ENCODE data around the gene HSD11B1. TPM values are rescaled to one million over a fixed set of nuclear protein-coding genes. Genes with fewer than 3 reads are reported as not detected.

The HSD11B1 gene
- total RNA-seq, 1 experiment from 2014 or later = not detected

GRCh38 chr1:209667708-209668107, 36.9 kb upstream of the HSD11B1 start:
- TF ChIP-seq, protein P1, sequence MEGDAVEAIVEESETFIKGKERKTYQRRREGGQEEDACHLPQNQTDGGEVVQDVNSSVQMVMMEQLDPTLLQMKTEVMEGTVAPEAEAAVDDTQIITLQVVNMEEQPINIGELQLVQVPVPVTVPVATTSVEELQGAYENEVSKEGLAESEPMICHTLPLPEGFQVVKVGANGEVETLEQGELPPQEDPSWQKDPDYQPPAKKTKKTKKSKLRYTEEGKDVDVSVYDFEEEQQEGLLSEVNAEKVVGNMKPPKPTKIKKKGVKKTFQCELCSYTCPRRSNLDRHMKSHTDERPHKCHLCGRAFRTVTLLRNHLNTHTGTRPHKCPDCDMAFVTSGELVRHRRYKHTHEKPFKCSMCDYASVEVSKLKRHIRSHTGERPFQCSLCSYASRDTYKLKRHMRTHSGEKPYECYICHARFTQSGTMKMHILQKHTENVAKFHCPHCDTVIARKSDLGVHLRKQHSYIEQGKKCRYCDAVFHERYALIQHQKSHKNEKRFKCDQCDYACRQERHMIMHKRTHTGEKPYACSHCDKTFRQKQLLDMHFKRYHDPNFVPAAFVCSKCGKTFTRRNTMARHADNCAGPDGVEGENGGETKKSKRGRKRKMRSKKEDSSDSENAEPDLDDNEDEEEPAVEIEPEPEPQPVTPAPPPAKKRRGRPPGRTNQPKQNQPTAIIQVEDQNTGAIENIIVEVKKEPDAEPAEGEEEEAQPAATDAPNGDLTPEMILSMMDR (IDR thresholded peaks at IDR 0.05) = no peak
- TF ChIP-seq POLR2AphosphoS5 (IDR thresholded peaks at IDR 0.05; ENCODE audit: low read depth, low read length) (no peak), REST (IDR thresholded peaks at IDR 0.05; ENCODE audit: insufficient read depth in 1 of 2, low read depth in 2 of 2, low read length in 1 of 2) (no peak), SIN3A (IDR thresholded peaks at IDR 0.05; ENCODE audit: borderline replicate concordance, insufficient read depth, low read depth, low read length) (no peak), TCF7L2 (IDR thresholded peaks at IDR 0.05; ENCODE audit: low read depth, low read length) (no peak)
- no peak for ATAC-seq
- DNase-seq (ENCODE audit: low read depth, low spot score) = no peak
- POLR2A ChIA-PET = no interaction called here
- no peaks in the 10 kb centered on the region for H3K4me1 ChIP-seq (ENCODE audit: control insufficient read depth, insufficient read depth, low read length)
- H3K9me3 ChIP-seq (ENCODE audit: control insufficient read depth, insufficient read depth, low read depth, low read length) = no peaks in the 10 kb centered on the region
- H3K4me3 ChIP-seq (ENCODE audit: low read depth in 2 of 2, low read length in 2 of 2) = no peak overlapping the region
- CTCF ChIA-PET = no interaction called here
- intact Hi-C loops (cut with micrococcal nuclease; ENCODE audit: unreplicated experiment) = no loop called here
- H3K27me3 ChIP-seq (ENCODE audit: control insufficient read depth, insufficient read depth, low read length) = no peaks in the 10 kb centered on the region; the same call in 1 of the 2 replicates
- no peaks in the 10 kb centered on the region for H3K36me3 ChIP-seq (ENCODE audit: control insufficient read depth, insufficient read depth, low read length)
- H3K27ac ChIP-seq (ENCODE audit: low read length) = no peak overlapping the region
- BruUV-seq (replicated peaks) = no TSS peak
- in situ Hi-C loops (cut with HindIII; ENCODE audit: low pct_unique_long_range_greater_than_20kb, low sequenced_read_pairs) = no loop called here

DNA sequence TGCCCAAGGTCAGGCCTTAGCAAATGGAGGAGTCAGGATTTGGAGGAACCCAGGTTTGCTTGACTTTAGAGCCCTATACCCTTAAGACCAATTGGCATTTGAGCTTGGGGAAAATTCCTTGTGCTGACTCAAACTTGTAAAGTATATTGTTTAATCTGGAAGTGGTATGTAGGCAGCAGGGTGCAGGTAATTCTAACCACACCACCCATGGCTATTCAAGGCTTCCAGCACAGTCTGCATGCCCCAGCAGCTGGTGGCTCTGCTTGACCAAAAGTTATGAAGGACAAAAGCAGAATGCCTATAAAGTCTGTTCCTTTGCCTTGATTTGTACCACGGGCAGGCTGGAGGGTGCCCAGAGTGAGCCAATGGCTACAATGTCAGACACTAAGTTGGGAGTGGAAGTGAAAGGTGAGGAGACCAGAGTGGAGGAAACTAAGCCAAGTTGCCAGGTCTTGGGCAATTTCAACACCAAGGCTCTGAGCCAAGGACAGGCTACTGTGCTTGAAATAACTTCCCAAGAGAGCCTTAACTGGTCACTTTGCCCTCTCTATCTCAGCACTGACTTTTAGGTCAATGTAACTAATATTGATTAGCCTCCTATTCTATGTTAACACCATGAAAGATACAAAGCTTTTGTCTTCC, 34.1 kb upstream of the HSD11B1 start:
- Histone ChIP-seq H3K4me3 (ENCODE audit: low read depth in 2 of 2, low read length in 2 of 2) (no peak overlapping the region), H3K4me1 (ENCODE audit: control insufficient read depth, insufficient read depth, low read length) (no peaks in the 10 kb centered on the region), H3K27ac (ENCODE audit: low read length) (no peak overlapping the region), H3K9me3 (ENCODE audit: control insufficient read depth, insufficient read depth, low read depth, low read length) (no peaks in the 10 kb centered on the region), H3K36me3 (ENCODE audit: control insufficient read depth, insufficient read depth, low read length) (no peaks in the 10 kb centered on the region), H3K27me3 (ENCODE audit: control insufficient read depth, insufficient read depth, low read length) (peaks cover 8% of the 10 kb centered on the region)
- POLR2A ChIA-PET = no interaction called here
- in situ Hi-C loops (cut with HindIII; ENCODE audit: low pct_unique_long_range_greater_than_20kb, low sequenced_read_pairs) = no loop called here
- ATAC-seq (no peak), DNase-seq (ENCODE audit: low read depth, low spot score) (no peak)
- TF ChIP-seq REST (IDR thresholded peaks at IDR 0.05; ENCODE audit: insufficient read depth in 1 of 2, low read depth in 2 of 2, low read length in 1 of 2) (no peak), TCF7L2 (IDR thresholded peaks at IDR 0.05; ENCODE audit: low read depth, low read length) (no peak), SIN3A (IDR thresholded peaks at IDR 0.05; ENCODE audit: borderline replicate concordance, insufficient read depth, low read depth, low read length) (no peak), POLR2AphosphoS5 (IDR thresholded peaks at IDR 0.05; ENCODE audit: low read depth, low read length) (no peak)
- TF ChIP-seq, protein P1 (IDR thresholded peaks at IDR 0.05) = no peak
- intact Hi-C loops (cut with micrococcal nuclease; ENCODE audit: unreplicated experiment) = no loop called here
- BruUV-seq (replicated peaks) = no TSS peak
- CTCF ChIA-PET = no interaction called here
